ENCODE results near the gene TINAG.
"Not testable (repeated sequence)": the region's sequence is repeated elsewhere in the genome, so short reads cannot be mapped to it uniquely, and the experiment has no call there.

Gene TINAG

GRCh38 chr6:54308986-54309315, 710 bp downstream of the TINAG start:
- DNase-seq (ENCODE audit: low read depth in 3 of 3) = no peak

- DNase-seq (ENCODE audit: low read depth in 3 of 3) = no peak
Measured at GRCh38 chr6:54310377-54311152, 2.3 kb downstream of the TINAG start.

- no peak for DNase-seq (ENCODE audit: low read depth in 3 of 3)
Measured at GRCh38 chr6:54315656-54316055, 7.4 kb downstream of the TINAG start.

- no peak for DNase-seq (ENCODE audit: low read depth in 3 of 3)
Measured at GRCh38 chr6:54320871-54321270, 12.6 kb downstream of the TINAG start.

- DNase-seq (ENCODE audit: low read depth in 3 of 3) = no peak
Measured at GRCh38 chr6:54327631-54328030, 19.4 kb downstream of the TINAG start.

- not testable (repeated sequence) for DNase-seq (ENCODE audit: low read depth in 3 of 3)
Measured at GRCh38 chr6:54331571-54331970, 23.3 kb downstream of the TINAG start.

- no peak for DNase-seq (ENCODE audit: low read depth in 3 of 3)
Measured at GRCh38 chr6:54335871-54336270, 27.6 kb downstream of the TINAG start.

GRCh38 chr6:54353975-54354374, 45.7 kb downstream of the TINAG start:
- no peak for DNase-seq (ENCODE audit: low read depth in 3 of 3)

GRCh38 chr6:54354608-54355007, 46.4 kb downstream of the TINAG start:
- no peak for DNase-seq (ENCODE audit: low read depth in 3 of 3)

GRCh38 chr6:54357141-54357540, 48.9 kb downstream of the TINAG start:
- no peak for DNase-seq (ENCODE audit: low read depth in 3 of 3)

- DNase-seq (ENCODE audit: low read depth in 3 of 3) = no peak
Measured at GRCh38 chr6:54361188-54361587, 52.9 kb downstream of the TINAG start.

- no peak for DNase-seq (ENCODE audit: low read depth in 3 of 3)
Measured at GRCh38 chr6:54361734-54362133, 53.5 kb downstream of the TINAG start.

- no peak for DNase-seq (ENCODE audit: low read depth in 3 of 3)
Measured at GRCh38 chr6:54366667-54367327, 58.6 kb downstream of the TINAG start.

GRCh38 chr6:54377776-54378175, 69.5 kb downstream of the TINAG start:
- DNase-seq (ENCODE audit: low read depth in 3 of 3) = no peak

GRCh38 chr6:54386295-54386694, 78.1 kb downstream of the TINAG start:
- DNase-seq (ENCODE audit: low read depth in 3 of 3) = no peak

- no peak for DNase-seq (ENCODE audit: low read depth in 3 of 3)
Measured at GRCh38 chr6:54390362-54390761, 82.1 kb downstream of the TINAG start.

GRCh38 chr6:54391577-54391976, 83.3 kb downstream of the TINAG start:
- no peak for DNase-seq (ENCODE audit: low read depth in 3 of 3)

- DNase-seq (ENCODE audit: low read depth in 3 of 3) = no peak
Measured at GRCh38 chr6:54403096-54403495, 94.9 kb downstream of the TINAG start.

GRCh38 chr6:54404791-54405190, 96.5 kb downstream of the TINAG start:
- DNase-seq (ENCODE audit: low read depth in 3 of 3) = no peak

GRCh38 chr6:54411767-54412166, 103.5 kb downstream of the TINAG start:
- DNase-seq (ENCODE audit: low read depth in 3 of 3) = no peak

- no peak for DNase-seq (ENCODE audit: low read depth in 3 of 3)
Measured at GRCh38 chr6:54415517-54415916, 107.3 kb downstream of the TINAG start.

- DNase-seq (ENCODE audit: low read depth in 3 of 3) = no peak
Measured at GRCh38 chr6:54419885-54420284, 111.6 kb downstream of the TINAG start.

GRCh38 chr6:54426995-54427394, 118.8 kb downstream of the TINAG start:
- no peak for DNase-seq (ENCODE audit: low read depth in 3 of 3)
